Measurements from ENCODE around the gene AGFG2. TPM values are rescaled to one million over a fixed set of nuclear protein-coding genes. Genes with fewer than 3 reads are reported as not detected.

The AGFG2 gene
- total and polyA plus RNA-seq, 2 donors (not counting 1 experiment from before 2014, with no cell fraction given), result 2.4 to 3.1 TPM

DNA sequence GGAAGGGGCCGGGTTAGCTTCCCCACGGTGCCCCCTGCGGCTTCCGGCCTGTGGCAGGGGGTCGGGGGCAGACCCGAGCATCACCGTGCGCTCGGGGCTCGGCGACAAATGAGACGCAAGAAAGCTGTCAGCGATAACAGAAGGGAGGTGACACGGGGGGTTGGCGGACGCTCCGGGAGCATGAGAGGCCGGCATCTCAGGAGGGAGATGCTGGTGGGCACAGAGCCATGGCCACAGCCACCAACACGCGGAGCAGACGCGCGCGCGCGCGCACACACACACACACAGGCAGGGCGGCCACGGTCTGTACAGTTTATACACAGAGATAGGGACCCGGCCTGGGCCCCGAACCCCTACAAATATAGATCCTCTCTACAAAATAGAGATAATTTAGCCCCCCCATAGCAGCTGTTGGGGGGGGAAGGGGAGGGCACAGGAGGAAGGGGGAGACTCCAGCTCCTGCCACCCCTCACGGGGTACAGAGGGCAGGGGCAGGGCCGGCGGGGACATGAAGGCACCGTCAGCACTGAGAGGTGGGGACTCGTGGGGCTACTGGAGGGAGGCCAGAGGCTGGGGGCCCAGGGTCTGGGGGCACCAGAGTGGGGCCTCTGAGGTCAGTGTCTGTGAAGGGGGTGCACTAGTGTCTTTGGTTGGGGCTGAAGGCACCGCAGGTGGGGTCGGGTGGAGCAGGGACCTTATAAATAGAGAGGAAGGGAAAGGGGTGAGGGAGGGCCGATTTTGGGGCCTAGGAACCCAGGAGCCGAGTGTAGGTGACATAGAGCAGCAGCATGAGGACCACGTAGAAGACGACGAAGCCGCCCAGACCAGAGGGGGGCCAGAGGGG, 35.6 kb downstream of the AGFG2 start:
- Histone ChIP-seq H3K4me3 (replicated peaks in 1 of 4; ENCODE audit: control extremely low read depth in 1 of 4, insufficient read depth in 1 of 4, low read depth in 3 of 4, low read length in 4 of 4) (no peak overlapping the region), H3K27ac (ENCODE audit: insufficient read depth, low read length) (no peak overlapping the region), H3K9me3 (ENCODE audit: control insufficient read depth, insufficient read depth, low read depth, low read length) (no peaks in the 10 kb centered on the region), H3K4me1 (ENCODE audit: control insufficient read depth, extremely low read depth, insufficient read depth, low read length) (no peaks in the 10 kb centered on the region), H4K20me1 (ENCODE audit: control insufficient read depth, extremely low read depth, insufficient read depth, low read length) (no peaks in the 10 kb centered on the region), H3K79me2 (ENCODE audit: control insufficient read depth, insufficient read depth, low read length) (no peaks in the 10 kb centered on the region), H3K27me3 (ENCODE audit: control insufficient read depth, insufficient read depth, low read length) (no peaks in the 10 kb centered on the region), H3K36me3 (ENCODE audit: control insufficient read depth, insufficient read depth, low read length) (peaks cover 35% of the 10 kb centered on the region), H2AFZ (ENCODE audit: low read length) (no peak overlapping the region), H3K4me2 (ENCODE audit: extremely low read depth, insufficient read depth, low read length) (no peak overlapping the region), H3K9ac (ENCODE audit: insufficient read depth, low read length) (no peak overlapping the region)
- DNase-seq (ENCODE audit: low read depth in 2 of 2), result no peak
- no peak for TF ChIP-seq EZH2 (IDR thresholded peaks at IDR 0.05; ENCODE audit: low read length, missing control alignments)
- TF ChIP-seq, protein P1, sequence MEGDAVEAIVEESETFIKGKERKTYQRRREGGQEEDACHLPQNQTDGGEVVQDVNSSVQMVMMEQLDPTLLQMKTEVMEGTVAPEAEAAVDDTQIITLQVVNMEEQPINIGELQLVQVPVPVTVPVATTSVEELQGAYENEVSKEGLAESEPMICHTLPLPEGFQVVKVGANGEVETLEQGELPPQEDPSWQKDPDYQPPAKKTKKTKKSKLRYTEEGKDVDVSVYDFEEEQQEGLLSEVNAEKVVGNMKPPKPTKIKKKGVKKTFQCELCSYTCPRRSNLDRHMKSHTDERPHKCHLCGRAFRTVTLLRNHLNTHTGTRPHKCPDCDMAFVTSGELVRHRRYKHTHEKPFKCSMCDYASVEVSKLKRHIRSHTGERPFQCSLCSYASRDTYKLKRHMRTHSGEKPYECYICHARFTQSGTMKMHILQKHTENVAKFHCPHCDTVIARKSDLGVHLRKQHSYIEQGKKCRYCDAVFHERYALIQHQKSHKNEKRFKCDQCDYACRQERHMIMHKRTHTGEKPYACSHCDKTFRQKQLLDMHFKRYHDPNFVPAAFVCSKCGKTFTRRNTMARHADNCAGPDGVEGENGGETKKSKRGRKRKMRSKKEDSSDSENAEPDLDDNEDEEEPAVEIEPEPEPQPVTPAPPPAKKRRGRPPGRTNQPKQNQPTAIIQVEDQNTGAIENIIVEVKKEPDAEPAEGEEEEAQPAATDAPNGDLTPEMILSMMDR (conservative IDR thresholded peaks at IDR 0.05 in 1 of 2, IDR thresholded peaks at IDR 0.05 in 1 of 2; ENCODE audit: low read depth in 1 of 2, low read length in 2 of 2), result no peak

GRCh38 chr7:100575206-100575631, 36.2 kb downstream of the AGFG2 start:
- Histone ChIP-seq H4K20me1 (ENCODE audit: control insufficient read depth, extremely low read depth, insufficient read depth, low read length) (no peaks in the 10 kb centered on the region), H3K4me1 (ENCODE audit: control insufficient read depth, extremely low read depth, insufficient read depth, low read length) (no peaks in the 10 kb centered on the region), H3K27me3 (ENCODE audit: control insufficient read depth, insufficient read depth, low read length) (no peaks in the 10 kb centered on the region), H2AFZ (ENCODE audit: low read length) (no peak overlapping the region), H3K9ac (ENCODE audit: insufficient read depth, low read length) (no peak overlapping the region), H3K9me3 (ENCODE audit: control insufficient read depth, insufficient read depth, low read depth, low read length) (no peaks in the 10 kb centered on the region), H3K36me3 (ENCODE audit: control insufficient read depth, insufficient read depth, low read length) (peaks cover 40% of the 10 kb centered on the region), H3K27ac (ENCODE audit: insufficient read depth, low read length) (no peak overlapping the region), H3K4me2 (ENCODE audit: extremely low read depth, insufficient read depth, low read length) (no peak overlapping the region), H3K79me2 (ENCODE audit: control insufficient read depth, insufficient read depth, low read length) (no peaks in the 10 kb centered on the region), H3K4me3 (replicated peaks in 1 of 4; ENCODE audit: control extremely low read depth in 1 of 4, insufficient read depth in 1 of 4, low read depth in 3 of 4, low read length in 4 of 4) (no peak overlapping the region)
- TF ChIP-seq EZH2 (IDR thresholded peaks at IDR 0.05; ENCODE audit: low read length, missing control alignments), result no peak
- TF ChIP-seq, protein P1 (conservative IDR thresholded peaks at IDR 0.05 in 1 of 2, IDR thresholded peaks at IDR 0.05 in 1 of 2; ENCODE audit: low read depth in 1 of 2, low read length in 2 of 2), result no peak
- no peak for DNase-seq (ENCODE audit: low read depth in 2 of 2)

GRCh38 chr7:100575746-100576383, 36.9 kb downstream of the AGFG2 start:
- TF ChIP-seq, protein P1 (conservative IDR thresholded peaks at IDR 0.05 in 1 of 2, IDR thresholded peaks at IDR 0.05 in 1 of 2; ENCODE audit: low read depth in 1 of 2, low read length in 2 of 2), result no peak
- TF ChIP-seq EZH2 (IDR thresholded peaks at IDR 0.05; ENCODE audit: low read length, missing control alignments), result no peak
- no peak overlapping the region for H3K4me2 ChIP-seq (ENCODE audit: extremely low read depth, insufficient read depth, low read length)
- no peak overlapping the region for H3K27ac ChIP-seq (ENCODE audit: insufficient read depth, low read length)
- H2AFZ ChIP-seq (ENCODE audit: low read length), result no peak overlapping the region
- H3K9me3 ChIP-seq (ENCODE audit: control insufficient read depth, insufficient read depth, low read depth, low read length), result no peaks in the 10 kb centered on the region
- H3K27me3 ChIP-seq (ENCODE audit: control insufficient read depth, insufficient read depth, low read length), result no peaks in the 10 kb centered on the region
- peaks cover 4% of the 10 kb centered on the region for H3K79me2 ChIP-seq (ENCODE audit: control insufficient read depth, insufficient read depth, low read length)
- DNase-seq (ENCODE audit: low read depth in 2 of 2), result no peak
- H4K20me1 ChIP-seq (ENCODE audit: control insufficient read depth, extremely low read depth, insufficient read depth, low read length), result no peaks in the 10 kb centered on the region
- H3K4me3 ChIP-seq (replicated peaks in 1 of 4; ENCODE audit: control extremely low read depth in 1 of 4, insufficient read depth in 1 of 4, low read depth in 3 of 4, low read length in 4 of 4), result no peak overlapping the region
- no peak overlapping the region for H3K9ac ChIP-seq (ENCODE audit: insufficient read depth, low read length)
- peaks cover 46% of the 10 kb centered on the region for H3K36me3 ChIP-seq (ENCODE audit: control insufficient read depth, insufficient read depth, low read length)
- no peaks in the 10 kb centered on the region for H3K4me1 ChIP-seq (ENCODE audit: control insufficient read depth, extremely low read depth, insufficient read depth, low read length)
